GM12878 (cell line): ENCODE measurements around the gene ITGAL. TPM values are rescaled to one million over a fixed set of nuclear protein-coding genes. Genes with fewer than 3 reads are reported as not detected.

ENCODE experiments used
- ATF3 ChIP-seq: IDR thresholded peaks from 2 replicates; pipeline ENCODE4 v1.6.1; 2011; ENCODE audit warnings: low read depth, mild to moderate bottlenecking, low read length, moderate library complexity, borderline replicate concordance; ENCODE audit errors: extremely low read depth
- CHD1 ChIP-seq: IDR thresholded peaks from 2 replicates; pipeline ENCODE4 v1.6.1; 2012; ENCODE audit warnings: low read depth, low read length, improper control_type of control experiment
- CREB1 ChIP-seq: IDR thresholded peaks from 2 replicates; pipeline ENCODE4 v1.6.1; 2012; ENCODE audit warnings: low read depth, mild to moderate bottlenecking, inconsistent platforms
- EGR1 ChIP-seq, 2 experiments: IDR thresholded peaks; 1 replicate in 1 of 2; 2 replicates in 1 of 2; pipeline ENCODE4 v1.6.1; 2011 to 2012; ENCODE audit warnings: low read depth in 2 of 2, low read length in 2 of 2, borderline replicate concordance in 1 of 2, mild to moderate bottlenecking in 1 of 2, moderate library complexity in 1 of 2
- HCFC1 ChIP-seq: fragments of 150-350 bp; IDR thresholded peaks from 2 replicates; pipeline ENCODE4 v1.6.1; 2014; ENCODE audit warnings: low read length
- HSF1 ChIP-seq: fragments of 150-350 bp; IDR thresholded peaks from 2 replicates; pipeline ENCODE4 v1.6.1; 2014; ENCODE audit warnings: mild to moderate bottlenecking, low read depth, low read length
- NBN ChIP-seq: fragments of 450-650 bp; IDR thresholded peaks from 2 replicates; pipeline ENCODE4 v1.6.1; 2016
- POLR2AphosphoS2 ChIP-seq: IDR thresholded peaks from 2 replicates; pipeline ENCODE4 v1.6.1; 2011; ENCODE audit warnings: low read depth, mild to moderate bottlenecking, low read length, improper control_type of control experiment, moderate library complexity
- SIX5 ChIP-seq: IDR thresholded peaks from 2 replicates; pipeline ENCODE4 v1.6.1; 2011; ENCODE audit warnings: mild to moderate bottlenecking, low read depth, low read length, moderate library complexity; ENCODE audit not compliant: severe bottlenecking
- TCF7 ChIP-seq: IDR thresholded peaks from 2 replicates; pipeline ENCODE4 v1.6.1; 2014; ENCODE audit warnings: antibody characterized with exemption, borderline replicate concordance
- ZBED1 ChIP-seq: IDR thresholded peaks from 2 replicates; pipeline ENCODE4 v1.6.1; 2016; ENCODE audit warnings: borderline replicate concordance
- polyA plus RNA-seq, 11 experiments: library from polyadenylated mRNA; depleted of rRNA in 4 of 11; unstranded in 6 of 11; stranded (reverse) in 5 of 11; fragments of >200 nt; fragmentation: Nextera tagmentation in 4 of 11; fragmentation: Illumina TruSeq in 1 of 11; extraction: Ambion mirVana in 4 of 11; extraction: Trizol in 1 of 11; gene quantifications; 1 replicate in 1 of 11; 2 replicates in 10 of 11; pipeline versions ENCODE4 v1.2.1 to v1.2.3, GENCODE V29; 2011 to 2016; ENCODE audit warnings: inconsistent platforms in 2 of 11, missing spikeins in 2 of 11, low read depth in 1 of 11
- total RNA-seq, 4 experiments: library from RNA; depleted of rRNA in 3 of 4; stranded (reverse); fragments of >200 nt in 3 of 4; fragmentation: Illumina TruSeq in 1 of 4; extraction: Trizol in 1 of 4; gene quantifications; 2 replicates each; pipeline versions ENCODE4 v1.2.1 to v1.2.3, GENCODE V29; 2013 to 2021

ITGAL gene
- total and polyA plus RNA-seq, 10 of the 15 experiments (the other 5 are each of a cell fraction or from before 2014, with no cell fraction given) = 10.7 to 170 (median 96.9) TPM

DNA sequence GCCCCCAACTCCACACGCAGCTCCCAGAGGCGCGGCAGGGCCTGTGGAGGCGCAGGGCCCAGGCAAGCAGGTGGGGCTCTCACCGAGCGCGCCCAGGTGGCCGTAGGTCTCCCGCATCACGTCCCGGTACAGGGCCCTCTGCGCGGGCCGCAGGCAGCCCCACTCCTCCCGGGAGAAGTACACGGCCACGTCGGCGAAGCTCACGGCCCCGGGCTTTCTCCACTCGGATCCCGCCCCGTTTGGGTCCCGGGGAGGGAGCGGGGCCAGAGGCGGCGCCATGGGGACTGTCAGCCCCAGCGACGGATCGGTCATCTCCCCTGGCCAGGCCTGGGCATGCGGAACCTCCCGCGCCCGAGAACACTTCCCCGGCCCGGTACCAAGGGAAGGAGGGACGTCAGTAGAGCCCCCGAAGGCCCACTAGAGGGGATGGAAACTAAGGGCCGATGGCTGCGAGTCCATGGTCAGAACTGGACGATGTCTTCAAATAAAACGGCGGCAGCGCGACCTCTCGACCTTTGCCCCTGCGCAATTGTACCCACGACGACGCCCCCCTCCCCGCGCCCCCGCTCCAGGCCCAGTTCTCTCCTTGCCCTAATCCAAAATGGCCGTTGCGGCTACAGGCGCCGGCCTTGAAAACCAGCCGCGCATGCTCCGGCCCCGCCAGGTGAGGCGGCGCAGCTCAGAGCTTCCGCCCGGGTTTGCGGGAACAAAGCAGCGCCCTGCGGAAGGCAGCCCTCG, 62.0 kb downstream of the ITGAL start, which contains the start of gene ZNF747 (continued):
- TF ChIP-seq EGR1 (IDR thresholded peaks at IDR 0.05; ENCODE audit: borderline replicate concordance in 1 of 2, low read depth in 2 of 2, low read length in 2 of 2) (peak in 1 of 2 experiments; percentile 77; a peak in 2 of 3 replicates), POLR2AphosphoS2 (no peak), ATF3 (peak; percentile 25; the same call in 1 of the 2 replicates), HSF1 (no peak), CREB1 (no peak), ZBED1 (no peak), NBN (peak; percentile 36; the same call in 1 of the 2 replicates), TCF7 (peak; percentile 21; the same call in 1 of the 2 replicates), SIX5 (peak; percentile 86), HCFC1 (peak; percentile 88), CHD1 (no peak)
